ENCODE data around the gene PDE11A.

PDE11A gene

GRCh38 chr2:177921726-177922125 lies 150.9 kb downstream of the PDE11A start:
- no peak for DNase-seq

- DNase-seq = no peak
These were observed 155.4 kb downstream of the PDE11A start for GRCh38 chr2:177917169-177917568.

- no peak for DNase-seq
These were observed 156.2 kb downstream of the PDE11A start for GRCh38 chr2:177916342-177916741.

- no peak for DNase-seq
These were observed 158.3 kb downstream of the PDE11A start for GRCh38 chr2:177914247-177914646.

GRCh38 chr2:177909962-177910361 lies 162.6 kb downstream of the PDE11A start:
- no peak for DNase-seq

GRCh38 chr2:177908824-177909223 lies 163.8 kb downstream of the PDE11A start:
- no peak for DNase-seq

- no peak for DNase-seq
These were observed 164.4 kb downstream of the PDE11A start for GRCh38 chr2:177908182-177908581.

GRCh38 chr2:177906041-177906718 lies 166.4 kb downstream of the PDE11A start:
- DNase-seq = peak; percentile 68

- no peak for DNase-seq
These were observed 166.9 kb downstream of the PDE11A start for GRCh38 chr2:177905640-177906039.

GRCh38 chr2:177902395-177903163 lies 170.0 kb downstream of the PDE11A start:
- DNase-seq = peak; percentile 9

- DNase-seq = no peak
These were observed 172.5 kb downstream of the PDE11A start for GRCh38 chr2:177900082-177900481.

- DNase-seq = no peak
These were observed 175.3 kb downstream of the PDE11A start for GRCh38 chr2:177897278-177897677.

- no peak for DNase-seq
These were observed 176.0 kb downstream of the PDE11A start for GRCh38 chr2:177896587-177896986.

- DNase-seq = no peak
These were observed 178.0 kb downstream of the PDE11A start for GRCh38 chr2:177894546-177894945.

- DNase-seq = no peak
These were observed 178.7 kb downstream of the PDE11A start for GRCh38 chr2:177893880-177894279.

GRCh38 chr2:177891533-177891932 lies 181.0 kb downstream of the PDE11A start:
- no peak for DNase-seq

GRCh38 chr2:177889818-177890460 lies 182.6 kb downstream of the PDE11A start:
- no peak for DNase-seq

- no peak for DNase-seq
These were observed 184.0 kb downstream of the PDE11A start for GRCh38 chr2:177888581-177888980.

- no peak for DNase-seq
These were observed 184.9 kb downstream of the PDE11A start for GRCh38 chr2:177887722-177888121.

- DNase-seq = no peak
These were observed 185.8 kb downstream of the PDE11A start for GRCh38 chr2:177886824-177887223.

GRCh38 chr2:177885828-177886466 lies 186.6 kb downstream of the PDE11A start:
- DNase-seq = no peak

- no peak for DNase-seq
These were observed 189.4 kb downstream of the PDE11A start for GRCh38 chr2:177883177-177883576.

GRCh38 chr2:177882501-177882900 lies 190.1 kb downstream of the PDE11A start:
- DNase-seq = no peak

Data from retina (tissue), 1 donor.